Coronary artery (tissue), 2 donors: ENCODE data around the gene LHPP.

Source experiments
- DNase-seq: peaks from one replicate; pipeline ENCODE4 v3.0.0-alpha.2; 2017; ENCODE audit warnings: low spot score
- H3K27ac ChIP-seq, 2 donors: fragments of 200-600 bp; sonication (generic); one replicate each; pipeline ENCODE4 v1.5.1; 2016 to 2019
- H3K4me3 ChIP-seq: fragments of 200-600 bp; sonication (generic); 2 replicates; pipeline ENCODE4 v1.5.1; 2016; ENCODE audit warnings: mild to moderate bottlenecking, moderate library complexity
- TF ChIP-seq, protein P1 (sequence below): fragments of 200-600 bp; sonication (generic); IDR thresholded peaks from one replicate; pipeline ENCODE4 v1.5.1; 2019; ENCODE audit warnings: antibody characterized with exemption

LHPP gene

DNA sequence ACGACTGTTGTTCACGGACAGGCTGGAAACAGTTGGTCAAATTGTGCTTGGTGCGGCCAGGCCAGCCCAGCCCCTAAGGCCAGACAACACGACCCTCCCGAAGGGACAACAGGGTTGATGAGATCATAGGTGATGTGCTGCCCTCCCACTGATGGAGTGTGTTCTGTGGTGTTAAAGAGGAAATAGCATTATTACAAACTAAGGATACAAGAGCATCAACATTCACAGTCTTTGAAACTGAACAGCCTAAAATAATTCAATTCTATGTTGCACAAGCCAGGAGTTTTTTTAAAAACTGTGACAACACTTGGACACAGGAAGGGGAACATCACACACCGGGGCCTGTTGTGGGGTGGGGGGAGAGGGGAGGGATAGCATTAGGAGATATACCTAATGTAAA, 194.9 kb downstream of the LHPP start:
- H3K4me3 ChIP-seq = no peak overlapping the region
- no peak overlapping the region for H3K27ac ChIP-seq
- TF ChIP-seq, protein P1, sequence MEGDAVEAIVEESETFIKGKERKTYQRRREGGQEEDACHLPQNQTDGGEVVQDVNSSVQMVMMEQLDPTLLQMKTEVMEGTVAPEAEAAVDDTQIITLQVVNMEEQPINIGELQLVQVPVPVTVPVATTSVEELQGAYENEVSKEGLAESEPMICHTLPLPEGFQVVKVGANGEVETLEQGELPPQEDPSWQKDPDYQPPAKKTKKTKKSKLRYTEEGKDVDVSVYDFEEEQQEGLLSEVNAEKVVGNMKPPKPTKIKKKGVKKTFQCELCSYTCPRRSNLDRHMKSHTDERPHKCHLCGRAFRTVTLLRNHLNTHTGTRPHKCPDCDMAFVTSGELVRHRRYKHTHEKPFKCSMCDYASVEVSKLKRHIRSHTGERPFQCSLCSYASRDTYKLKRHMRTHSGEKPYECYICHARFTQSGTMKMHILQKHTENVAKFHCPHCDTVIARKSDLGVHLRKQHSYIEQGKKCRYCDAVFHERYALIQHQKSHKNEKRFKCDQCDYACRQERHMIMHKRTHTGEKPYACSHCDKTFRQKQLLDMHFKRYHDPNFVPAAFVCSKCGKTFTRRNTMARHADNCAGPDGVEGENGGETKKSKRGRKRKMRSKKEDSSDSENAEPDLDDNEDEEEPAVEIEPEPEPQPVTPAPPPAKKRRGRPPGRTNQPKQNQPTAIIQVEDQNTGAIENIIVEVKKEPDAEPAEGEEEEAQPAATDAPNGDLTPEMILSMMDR = no peak
- DNase-seq = no peak

DNA sequence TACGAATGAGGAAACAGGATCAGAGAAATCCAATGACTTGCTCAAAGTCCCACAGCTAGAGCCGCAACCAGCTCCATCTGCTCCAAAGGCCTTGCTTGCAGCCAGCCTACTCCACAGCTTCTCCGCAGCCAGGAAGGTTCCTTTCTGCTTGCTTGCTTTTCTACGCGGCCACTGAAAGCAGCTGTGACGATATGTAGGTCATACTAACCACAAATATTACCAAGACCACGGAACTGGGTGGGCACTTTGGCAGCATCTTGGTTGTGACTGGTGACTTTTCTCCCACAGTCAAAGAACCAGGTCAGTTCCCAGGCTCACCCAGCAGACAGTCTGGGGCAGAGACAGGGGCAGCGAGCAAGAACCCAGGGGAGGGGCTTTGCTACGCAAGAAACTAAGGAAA, 196.2 kb downstream of the LHPP start:
- H3K4me3 ChIP-seq = no peak overlapping the region
- H3K27ac ChIP-seq = peak overlapping the region; percentile 37 to 58

DNA sequence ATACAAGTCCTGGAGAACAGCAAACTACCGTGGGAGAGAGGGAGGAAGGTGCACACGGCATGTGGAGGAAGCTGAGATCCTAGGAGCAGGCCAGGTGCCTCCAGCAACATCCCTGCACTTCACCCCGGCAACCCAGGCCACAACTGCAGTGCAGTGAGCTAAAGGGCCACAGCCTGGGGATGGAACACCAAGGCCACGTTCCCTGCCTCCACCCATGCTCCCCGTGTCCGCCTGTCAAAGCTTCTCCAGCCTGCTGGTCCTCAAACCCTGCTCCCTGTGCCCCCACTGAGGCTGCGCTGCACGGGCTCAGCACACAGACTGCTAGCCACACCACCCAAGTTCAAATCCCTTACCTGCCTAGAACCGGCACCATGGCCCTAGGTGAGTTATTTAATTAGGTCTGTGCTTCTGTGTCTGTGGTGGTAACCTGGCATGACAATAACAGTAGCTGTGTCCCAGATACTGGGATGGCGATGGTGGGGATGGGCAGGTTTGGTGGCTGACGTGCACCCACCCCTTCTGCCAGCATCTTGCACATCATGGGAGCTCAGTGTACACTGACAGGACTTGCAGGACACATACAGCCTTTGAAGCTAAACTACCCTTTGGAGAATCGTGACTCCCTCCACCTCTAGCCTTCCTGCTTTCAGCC, 197.1 kb downstream of the LHPP start:
- DNase-seq = no peak
- peak overlapping the region; percentile 37 to 58 for H3K27ac ChIP-seq
- TF ChIP-seq, protein P1 = no peak
- H3K4me3 ChIP-seq = no peak overlapping the region

More for the DNA sequence above, 196.2 kb downstream of the LHPP start:
- TF ChIP-seq, protein P1 = no peak
- DNase-seq = no peak

DNA sequence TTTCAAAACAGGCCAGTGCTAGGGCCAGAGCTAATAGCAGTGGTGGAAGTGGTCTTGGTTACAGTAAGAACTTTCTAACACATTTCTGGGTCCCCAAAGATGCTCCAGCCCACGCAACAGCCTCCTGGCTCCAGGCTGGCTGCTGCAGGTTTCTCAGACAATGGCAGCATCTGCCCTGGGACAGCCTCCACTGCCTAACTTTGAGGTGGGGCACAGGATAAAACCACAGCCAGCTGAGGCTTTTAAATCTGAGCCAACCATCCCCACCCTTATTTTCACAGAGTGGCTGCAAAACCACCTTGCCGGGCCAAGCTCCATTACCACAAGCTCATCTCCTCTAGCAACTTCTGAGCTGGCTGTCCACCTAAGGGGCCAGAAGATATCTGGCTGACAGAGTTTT, 197.8 kb downstream of the LHPP start:
- no peak overlapping the region for H3K27ac ChIP-seq
- TF ChIP-seq, protein P1 = no peak
- DNase-seq = no peak
- H3K4me3 ChIP-seq = no peak overlapping the region

DNA sequence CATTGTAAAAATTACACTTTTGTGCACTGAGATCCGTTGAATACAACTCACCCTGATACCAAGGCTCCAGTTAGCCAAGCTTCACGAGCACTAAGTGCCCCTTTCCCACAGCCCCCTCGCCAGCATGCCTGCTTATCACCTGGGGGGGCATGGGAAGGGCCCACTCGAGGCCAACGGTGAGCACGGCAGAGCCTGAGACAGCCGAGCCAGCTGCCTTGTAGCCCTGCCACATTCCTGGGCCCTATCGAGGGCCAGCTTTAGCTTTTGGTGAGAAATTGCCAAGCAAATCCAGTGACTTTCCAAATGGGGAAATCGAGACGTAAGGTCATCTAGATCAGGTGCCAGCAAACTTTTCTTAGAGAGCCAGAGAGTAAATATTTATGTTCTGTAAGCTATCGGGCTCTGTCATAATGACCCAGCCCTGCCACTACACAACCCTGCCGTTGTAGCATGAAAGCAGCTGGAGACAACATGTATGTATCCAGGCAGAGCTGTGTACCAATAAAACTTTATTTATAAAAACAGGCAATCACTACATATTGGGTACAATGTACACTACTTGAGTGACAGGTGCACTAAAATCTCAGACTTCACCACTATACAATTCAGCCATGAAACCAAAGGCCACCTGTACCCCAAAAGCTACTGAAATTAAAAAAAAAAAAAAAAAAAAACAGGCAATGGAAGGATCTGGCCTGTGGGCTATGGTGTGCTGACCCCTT, 198.9 kb downstream of the LHPP start:
- TF ChIP-seq, protein P1 = no peak
- Histone ChIP-seq H3K4me3 (no peak overlapping the region), H3K27ac (no peak overlapping the region)
- no peak for DNase-seq

DNA sequence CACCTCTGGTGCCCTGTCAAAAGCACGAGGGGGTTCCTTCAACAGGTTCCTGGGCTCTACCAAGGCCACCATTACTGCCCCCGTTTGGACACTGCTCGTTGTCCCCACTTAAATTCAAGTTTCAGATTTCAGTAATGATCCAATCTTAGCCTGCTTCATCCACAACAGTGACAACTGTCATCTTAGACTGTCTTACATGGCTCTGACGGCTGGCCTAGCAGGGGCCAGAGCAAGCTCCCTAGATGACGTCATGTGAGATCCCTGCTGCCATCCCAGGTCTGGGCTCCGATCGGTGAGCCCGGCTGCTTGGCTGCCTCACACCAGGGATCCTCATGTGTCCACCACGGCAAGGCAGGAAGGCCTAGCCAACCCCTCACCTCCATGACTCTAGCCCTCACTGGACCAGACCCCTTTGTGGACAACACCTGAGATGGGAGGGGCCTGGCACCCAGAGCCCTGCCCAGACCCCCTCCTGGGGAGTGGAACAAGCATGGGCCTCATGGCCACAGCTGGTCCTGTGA, 200.1 kb downstream of the LHPP start:
- no peak for DNase-seq
- Histone ChIP-seq H3K4me3 (no peak overlapping the region), H3K27ac (no peak overlapping the region)
- TF ChIP-seq, protein P1 = no peak

DNA sequence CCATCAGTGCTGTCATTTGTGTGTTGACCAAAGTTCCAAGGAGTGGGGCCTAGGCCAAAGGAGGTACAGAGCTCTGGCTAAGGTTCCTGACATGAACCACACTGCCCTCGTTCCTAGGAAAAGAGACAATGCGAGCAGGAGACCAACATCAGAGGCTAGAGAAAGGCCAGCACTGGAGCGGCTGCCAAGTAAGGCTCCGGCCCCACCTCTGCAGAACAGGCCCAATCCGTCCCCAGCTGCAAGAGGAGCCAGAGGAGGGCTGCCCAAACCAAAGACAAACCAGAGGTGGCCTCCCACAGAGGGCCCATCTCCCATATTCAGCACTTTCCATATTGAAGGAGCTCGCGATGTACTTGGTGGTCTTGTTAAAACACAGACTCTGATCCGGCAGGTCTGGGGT, 201.6 kb downstream of the LHPP start:
- H3K27ac ChIP-seq = no peak overlapping the region
- TF ChIP-seq, protein P1 = no peak
- no peak for DNase-seq
- no peak overlapping the region for H3K4me3 ChIP-seq
